ENCODE data around the gene SCN2B.
"Not testable (repeated sequence)": the region's sequence is repeated elsewhere in the genome, so short reads cannot be mapped to it uniquely, and the experiment has no call there.

SCN2B gene

DNA sequence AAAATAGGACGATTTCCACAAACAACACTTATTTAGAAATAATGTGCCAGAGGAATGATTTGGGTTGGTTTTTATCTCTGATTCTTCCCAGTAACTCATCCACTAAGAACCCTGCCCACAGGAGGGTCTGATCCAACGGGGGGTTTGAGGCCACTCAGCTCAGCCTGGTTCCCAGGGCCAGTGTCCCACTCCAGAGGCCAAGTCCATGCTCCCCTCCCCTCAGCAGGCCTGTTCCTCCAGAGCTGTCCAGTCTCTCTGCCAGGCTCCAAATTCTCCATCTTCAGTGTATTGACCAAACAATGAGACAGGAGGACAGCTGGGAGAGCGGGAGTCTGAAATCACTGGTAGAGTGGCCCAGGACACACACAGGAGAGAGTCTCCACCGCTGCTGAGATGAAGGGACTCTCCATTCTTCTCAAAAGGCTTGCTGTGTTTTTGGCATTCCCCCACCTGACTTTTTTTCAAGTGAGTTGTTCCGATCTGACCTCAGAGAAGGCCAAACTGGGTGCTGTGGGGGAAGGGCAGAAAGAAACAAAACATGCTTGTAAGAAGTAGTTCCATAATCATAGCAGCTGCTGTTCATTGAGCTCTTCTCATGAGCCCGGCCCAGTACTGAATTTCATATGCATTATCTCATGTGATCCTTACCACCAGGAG lies 17.6 kb upstream of the SCN2B start:
- no peak for ATAC-seq (ENCODE audit: insufficient read depth, low read depth)
- H3K4me3 ChIP-seq (ENCODE audit: low read depth in 1 of 2, low read length in 2 of 2), result no peak overlapping the region
- DNase-seq, result no peak
- H4K20me1 ChIP-seq (ENCODE audit: insufficient read depth, low read length), result no peaks in the 10 kb centered on the region
- no peak overlapping the region for H2AFZ ChIP-seq (ENCODE audit: low read depth, low read length)
- TF ChIP-seq, protein P1, sequence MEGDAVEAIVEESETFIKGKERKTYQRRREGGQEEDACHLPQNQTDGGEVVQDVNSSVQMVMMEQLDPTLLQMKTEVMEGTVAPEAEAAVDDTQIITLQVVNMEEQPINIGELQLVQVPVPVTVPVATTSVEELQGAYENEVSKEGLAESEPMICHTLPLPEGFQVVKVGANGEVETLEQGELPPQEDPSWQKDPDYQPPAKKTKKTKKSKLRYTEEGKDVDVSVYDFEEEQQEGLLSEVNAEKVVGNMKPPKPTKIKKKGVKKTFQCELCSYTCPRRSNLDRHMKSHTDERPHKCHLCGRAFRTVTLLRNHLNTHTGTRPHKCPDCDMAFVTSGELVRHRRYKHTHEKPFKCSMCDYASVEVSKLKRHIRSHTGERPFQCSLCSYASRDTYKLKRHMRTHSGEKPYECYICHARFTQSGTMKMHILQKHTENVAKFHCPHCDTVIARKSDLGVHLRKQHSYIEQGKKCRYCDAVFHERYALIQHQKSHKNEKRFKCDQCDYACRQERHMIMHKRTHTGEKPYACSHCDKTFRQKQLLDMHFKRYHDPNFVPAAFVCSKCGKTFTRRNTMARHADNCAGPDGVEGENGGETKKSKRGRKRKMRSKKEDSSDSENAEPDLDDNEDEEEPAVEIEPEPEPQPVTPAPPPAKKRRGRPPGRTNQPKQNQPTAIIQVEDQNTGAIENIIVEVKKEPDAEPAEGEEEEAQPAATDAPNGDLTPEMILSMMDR (IDR thresholded peaks at IDR 0.05; ENCODE audit: borderline replicate concordance, extremely low read depth, low read length, poor library complexity, severe bottlenecking), result no peak
- TF ChIP-seq EZH2 (IDR thresholded peaks at IDR 0.05; ENCODE audit: borderline replicate concordance, low read depth, low read length, severe bottlenecking), result no peak
- no peaks in the 10 kb centered on the region for H3K36me3 ChIP-seq (ENCODE audit: insufficient read depth, low read length)
- no peaks in the 10 kb centered on the region for H3K79me2 ChIP-seq (ENCODE audit: insufficient read depth, low read length)
- no peak overlapping the region for H3K9ac ChIP-seq (ENCODE audit: low read depth, low read length)
- H3K9me3 ChIP-seq (ENCODE audit: insufficient read depth, low read length, severe bottlenecking), result no peaks in the 10 kb centered on the region
- H3K27ac ChIP-seq (ENCODE audit: low read length), result no peak overlapping the region
- no peak overlapping the region for H3K4me2 ChIP-seq (ENCODE audit: insufficient read depth, low read length)
- peaks cover 12% of the 10 kb centered on the region for H3K4me1 ChIP-seq (ENCODE audit: insufficient read depth, low read length)
- no peaks in the 10 kb centered on the region for H3K27me3 ChIP-seq (ENCODE audit: insufficient read depth, low read length, poor library complexity)

DNA sequence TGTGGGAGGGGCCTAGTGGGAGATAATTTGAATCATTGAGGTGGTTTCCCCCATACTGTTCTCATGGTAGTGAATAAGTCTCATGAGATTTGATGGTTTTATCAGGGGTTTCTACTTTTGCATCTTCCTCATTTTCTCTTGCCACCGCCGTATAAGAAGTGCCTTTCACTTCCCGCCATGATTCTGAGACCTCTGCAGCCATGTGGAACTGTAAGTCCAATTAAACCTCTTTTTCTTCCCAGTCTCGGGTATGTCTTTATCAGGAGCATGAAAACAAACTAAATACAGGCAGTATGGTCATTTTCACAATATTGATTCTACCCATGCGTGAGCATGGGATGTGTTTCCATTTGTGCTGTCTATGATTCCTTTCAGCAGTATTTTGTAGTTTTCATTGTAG lies 16.4 kb upstream of the SCN2B start:
- H3K4me3 ChIP-seq (ENCODE audit: low read depth in 1 of 2, low read length in 2 of 2); H4K20me1 ChIP-seq (ENCODE audit: insufficient read depth, low read length); H3K27ac ChIP-seq (ENCODE audit: low read length); H3K9me3 ChIP-seq (ENCODE audit: insufficient read depth, low read length, severe bottlenecking); DNase-seq; H3K36me3 ChIP-seq (ENCODE audit: insufficient read depth, low read length); H2AFZ ChIP-seq (ENCODE audit: low read depth, low read length); H3K4me2 ChIP-seq (ENCODE audit: insufficient read depth, low read length); H3K27me3 ChIP-seq (ENCODE audit: insufficient read depth, low read length, poor library complexity); H3K4me1 ChIP-seq (ENCODE audit: insufficient read depth, low read length); H3K9ac ChIP-seq (ENCODE audit: low read depth, low read length); ATAC-seq (ENCODE audit: insufficient read depth, low read depth); H3K79me2 ChIP-seq (ENCODE audit: insufficient read depth, low read length): not testable (repeated sequence)

DNA sequence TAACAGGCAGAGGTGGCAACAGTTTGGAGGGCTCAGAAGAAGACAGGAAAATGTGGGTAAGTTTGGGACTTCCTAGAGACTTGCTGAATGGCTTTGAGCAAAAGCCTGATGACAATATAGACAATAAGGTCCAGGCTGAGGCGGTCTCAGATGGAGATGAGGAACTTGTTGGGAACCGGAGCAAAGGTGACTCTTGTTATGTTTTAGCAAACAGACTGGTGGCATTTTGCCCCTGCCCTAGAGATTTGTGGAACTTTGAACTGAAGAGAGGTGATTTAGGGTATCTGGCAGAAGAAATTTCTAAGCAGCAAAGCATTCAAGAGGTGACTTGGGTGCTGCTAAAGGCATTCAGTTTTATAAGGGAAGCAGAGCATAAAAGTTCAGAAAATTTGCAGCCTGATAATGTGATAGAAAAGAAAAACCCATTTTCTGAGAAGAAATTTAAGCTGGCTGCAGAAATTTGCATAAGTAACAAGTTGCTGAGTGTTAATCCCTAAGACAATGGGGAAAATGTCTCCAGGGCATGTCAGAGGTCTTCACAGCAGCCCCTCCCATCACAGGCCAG lies 14.6 kb upstream of the SCN2B start:
- not testable (repeated sequence) for H4K20me1 ChIP-seq (ENCODE audit: insufficient read depth, low read length); H3K9me3 ChIP-seq (ENCODE audit: insufficient read depth, low read length, severe bottlenecking); H2AFZ ChIP-seq (ENCODE audit: low read depth, low read length); H3K27me3 ChIP-seq (ENCODE audit: insufficient read depth, low read length, poor library complexity); H3K4me2 ChIP-seq (ENCODE audit: insufficient read depth, low read length); H3K4me3 ChIP-seq (ENCODE audit: low read depth in 1 of 2, low read length in 2 of 2); H3K36me3 ChIP-seq (ENCODE audit: insufficient read depth, low read length); DNase-seq; H3K9ac ChIP-seq (ENCODE audit: low read depth, low read length); H3K27ac ChIP-seq (ENCODE audit: low read length); H3K4me1 ChIP-seq (ENCODE audit: insufficient read depth, low read length); ATAC-seq (ENCODE audit: insufficient read depth, low read depth); H3K79me2 ChIP-seq (ENCODE audit: insufficient read depth, low read length)

DNA sequence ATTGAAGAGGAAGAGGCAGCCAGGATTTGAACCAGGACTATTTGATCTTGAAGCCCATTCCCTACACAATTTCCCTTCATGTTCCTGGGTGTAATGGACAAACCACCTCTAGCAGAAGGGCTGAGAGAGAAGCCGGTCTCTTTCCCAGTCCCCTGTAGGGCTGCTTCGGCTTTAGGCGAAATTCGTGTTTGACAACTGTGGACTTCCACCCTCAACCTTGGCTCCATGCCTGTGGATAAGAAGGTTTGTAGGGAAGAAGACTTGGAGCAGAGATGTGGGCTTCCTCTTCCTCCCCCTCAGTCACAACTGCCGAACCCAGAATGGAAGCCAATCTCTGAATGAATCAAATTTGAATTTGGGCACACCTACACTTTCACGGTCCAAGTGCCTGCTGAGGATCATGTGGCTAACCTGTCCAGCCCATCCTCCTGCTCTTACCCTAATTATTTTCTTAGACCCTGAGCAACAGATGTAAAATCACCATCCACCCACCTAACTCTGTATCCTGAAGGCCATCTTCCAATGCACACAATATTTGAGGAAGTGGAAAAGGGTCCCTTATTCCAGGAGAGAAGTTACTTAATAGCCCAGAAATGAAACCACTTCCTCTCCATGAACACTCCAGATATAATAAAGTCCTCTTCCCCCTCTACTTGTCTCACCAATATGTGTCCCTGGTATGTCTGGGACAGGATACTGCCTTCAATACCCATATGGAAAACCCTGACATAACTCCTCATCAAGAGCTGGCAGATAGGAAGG lies 10.1 kb upstream of the SCN2B start:
- TF ChIP-seq, protein P1 (IDR thresholded peaks at IDR 0.05; ENCODE audit: borderline replicate concordance, extremely low read depth, low read length, poor library complexity, severe bottlenecking), result no peak
- TF ChIP-seq EZH2 (IDR thresholded peaks at IDR 0.05; ENCODE audit: borderline replicate concordance, low read depth, low read length, severe bottlenecking), result no peak
- Histone ChIP-seq H3K27ac (ENCODE audit: low read length) (no peak overlapping the region), H3K9ac (ENCODE audit: low read depth, low read length) (no peak overlapping the region), H3K4me3 (ENCODE audit: low read depth in 1 of 2, low read length in 2 of 2) (no peak overlapping the region), H3K4me2 (ENCODE audit: insufficient read depth, low read length) (no peak overlapping the region), H3K27me3 (ENCODE audit: insufficient read depth, low read length, poor library complexity) (no peaks in the 10 kb centered on the region), H3K4me1 (ENCODE audit: insufficient read depth, low read length) (no peaks in the 10 kb centered on the region), H2AFZ (ENCODE audit: low read depth, low read length) (no peak overlapping the region), H3K36me3 (ENCODE audit: insufficient read depth, low read length) (no peaks in the 10 kb centered on the region), H3K9me3 (ENCODE audit: insufficient read depth, low read length, severe bottlenecking) (no peaks in the 10 kb centered on the region), H4K20me1 (ENCODE audit: insufficient read depth, low read length) (no peaks in the 10 kb centered on the region), H3K79me2 (ENCODE audit: insufficient read depth, low read length) (no peaks in the 10 kb centered on the region)
- no peak for ATAC-seq (ENCODE audit: insufficient read depth, low read depth)
- no peak for DNase-seq

Data from DND-41 (cell line).